HL-60 (cell line): Measurements from ENCODE around the gene THRB.

ENCODE experiments used
- DNase-seq, 2 experiments: peaks; one replicate each; pipeline ENCODE4 v3.0.0-alpha.2; 2010 to 2020; ENCODE audit warnings: low read depth in 1 of 2, low spot score in 1 of 2
- H3K27ac ChIP-seq: fragments of 250-450 bp; sonication (Bioruptor Pico); replicated peaks from 2 replicates; pipeline ENCODE4 v1.5.1; 2020; ENCODE audit warnings: mild to moderate bottlenecking, moderate library complexity
- H3K27me3 ChIP-seq: fragments of 250-450 bp; sonication (Bioruptor Pico); 2 replicates; pipeline ENCODE4 v1.5.1; 2021; ENCODE audit warnings: mild to moderate bottlenecking, moderate library complexity; ENCODE audit not compliant: insufficient read depth, poor library complexity, severe bottlenecking
- H3K4me3 ChIP-seq: replicated peaks from 2 replicates; pipeline ENCODE4 v1.5.1; 2011; ENCODE audit warnings: mild to moderate bottlenecking, control low read depth, low read length; ENCODE audit not compliant: insufficient read depth
- GABPA ChIP-seq: IDR thresholded peaks from 2 replicates; pipeline ENCODE4 v1.6.1; 2012; ENCODE audit warnings: low read depth
- POLR2AphosphoS5 ChIP-seq: IDR thresholded peaks from 2 replicates; pipeline ENCODE4 v1.6.1; 2012; ENCODE audit warnings: low read depth
- SPI1 ChIP-seq: IDR thresholded peaks from 2 replicates; pipeline ENCODE4 v1.6.1; 2012; ENCODE audit warnings: low read depth, mild to moderate bottlenecking, borderline replicate concordance
- TF ChIP-seq, protein P1 (sequence below): IDR thresholded peaks from one replicate; pipeline ENCODE4 v1.5.1; 2011; ENCODE audit warnings: low read length, control low read depth, inconsistent platforms; ENCODE audit not compliant: insufficient read depth
- TF ChIP-seq, protein P2 (sequence below): IDR thresholded peaks from 2 replicates; pipeline ENCODE4 v1.6.1; 2012; ENCODE audit warnings: low read depth; ENCODE audit not compliant: insufficient replicate concordance

The THRB gene

DNA sequence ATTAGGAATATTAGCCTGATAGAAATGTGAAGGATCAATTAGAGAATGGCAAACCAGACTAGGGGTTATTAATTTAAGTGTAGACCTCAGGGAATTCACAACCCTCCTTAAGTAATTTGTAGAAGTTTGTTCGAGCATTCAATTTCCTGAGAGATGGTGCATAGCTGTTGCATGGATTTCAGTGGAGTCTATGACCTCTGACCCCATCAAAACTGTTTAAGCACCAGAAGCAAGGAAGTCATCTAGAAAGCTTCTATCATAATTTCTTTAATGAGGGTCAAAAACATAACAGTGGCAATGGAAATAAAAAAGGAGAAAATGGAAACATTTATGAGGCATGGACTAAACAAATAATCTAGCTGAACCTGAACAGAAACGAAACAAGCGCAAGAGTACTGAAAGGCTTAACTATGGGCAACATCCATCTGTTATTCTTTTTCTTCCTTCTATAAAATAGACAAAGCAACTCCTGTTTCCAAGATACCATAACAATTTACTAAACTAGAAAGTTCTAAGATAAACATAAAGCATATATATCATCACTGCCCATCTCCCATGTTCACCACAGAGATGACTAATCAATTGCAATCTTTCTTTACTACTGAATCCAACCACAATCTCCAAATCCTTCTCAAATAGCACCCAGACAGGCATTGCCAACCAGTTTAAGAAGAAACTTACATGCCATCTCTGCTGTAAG, 151.4 kb downstream of the THRB start:
- no peak for DNase-seq
- H3K4me3 ChIP-seq, result no peak overlapping the region
- no peak overlapping the region for H3K27ac ChIP-seq
- no peak for TF ChIP-seq GABPA
- TF ChIP-seq, protein P1, sequence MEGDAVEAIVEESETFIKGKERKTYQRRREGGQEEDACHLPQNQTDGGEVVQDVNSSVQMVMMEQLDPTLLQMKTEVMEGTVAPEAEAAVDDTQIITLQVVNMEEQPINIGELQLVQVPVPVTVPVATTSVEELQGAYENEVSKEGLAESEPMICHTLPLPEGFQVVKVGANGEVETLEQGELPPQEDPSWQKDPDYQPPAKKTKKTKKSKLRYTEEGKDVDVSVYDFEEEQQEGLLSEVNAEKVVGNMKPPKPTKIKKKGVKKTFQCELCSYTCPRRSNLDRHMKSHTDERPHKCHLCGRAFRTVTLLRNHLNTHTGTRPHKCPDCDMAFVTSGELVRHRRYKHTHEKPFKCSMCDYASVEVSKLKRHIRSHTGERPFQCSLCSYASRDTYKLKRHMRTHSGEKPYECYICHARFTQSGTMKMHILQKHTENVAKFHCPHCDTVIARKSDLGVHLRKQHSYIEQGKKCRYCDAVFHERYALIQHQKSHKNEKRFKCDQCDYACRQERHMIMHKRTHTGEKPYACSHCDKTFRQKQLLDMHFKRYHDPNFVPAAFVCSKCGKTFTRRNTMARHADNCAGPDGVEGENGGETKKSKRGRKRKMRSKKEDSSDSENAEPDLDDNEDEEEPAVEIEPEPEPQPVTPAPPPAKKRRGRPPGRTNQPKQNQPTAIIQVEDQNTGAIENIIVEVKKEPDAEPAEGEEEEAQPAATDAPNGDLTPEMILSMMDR, result no peak
- no peak for TF ChIP-seq POLR2AphosphoS5
- TF ChIP-seq, protein P2, sequence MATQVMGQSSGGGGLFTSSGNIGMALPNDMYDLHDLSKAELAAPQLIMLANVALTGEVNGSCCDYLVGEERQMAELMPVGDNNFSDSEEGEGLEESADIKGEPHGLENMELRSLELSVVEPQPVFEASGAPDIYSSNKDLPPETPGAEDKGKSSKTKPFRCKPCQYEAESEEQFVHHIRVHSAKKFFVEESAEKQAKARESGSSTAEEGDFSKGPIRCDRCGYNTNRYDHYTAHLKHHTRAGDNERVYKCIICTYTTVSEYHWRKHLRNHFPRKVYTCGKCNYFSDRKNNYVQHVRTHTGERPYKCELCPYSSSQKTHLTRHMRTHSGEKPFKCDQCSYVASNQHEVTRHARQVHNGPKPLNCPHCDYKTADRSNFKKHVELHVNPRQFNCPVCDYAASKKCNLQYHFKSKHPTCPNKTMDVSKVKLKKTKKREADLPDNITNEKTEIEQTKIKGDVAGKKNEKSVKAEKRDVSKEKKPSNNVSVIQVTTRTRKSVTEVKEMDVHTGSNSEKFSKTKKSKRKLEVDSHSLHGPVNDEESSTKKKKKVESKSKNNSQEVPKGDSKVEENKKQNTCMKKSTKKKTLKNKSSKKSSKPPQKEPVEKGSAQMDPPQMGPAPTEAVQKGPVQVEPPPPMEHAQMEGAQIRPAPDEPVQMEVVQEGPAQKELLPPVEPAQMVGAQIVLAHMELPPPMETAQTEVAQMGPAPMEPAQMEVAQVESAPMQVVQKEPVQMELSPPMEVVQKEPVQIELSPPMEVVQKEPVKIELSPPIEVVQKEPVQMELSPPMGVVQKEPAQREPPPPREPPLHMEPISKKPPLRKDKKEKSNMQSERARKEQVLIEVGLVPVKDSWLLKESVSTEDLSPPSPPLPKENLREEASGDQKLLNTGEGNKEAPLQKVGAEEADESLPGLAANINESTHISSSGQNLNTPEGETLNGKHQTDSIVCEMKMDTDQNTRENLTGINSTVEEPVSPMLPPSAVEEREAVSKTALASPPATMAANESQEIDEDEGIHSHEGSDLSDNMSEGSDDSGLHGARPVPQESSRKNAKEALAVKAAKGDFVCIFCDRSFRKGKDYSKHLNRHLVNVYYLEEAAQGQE, result no peak
- no peak for TF ChIP-seq SPI1
- H3K27me3 ChIP-seq, result no peaks in the 10 kb centered on the region

DNA sequence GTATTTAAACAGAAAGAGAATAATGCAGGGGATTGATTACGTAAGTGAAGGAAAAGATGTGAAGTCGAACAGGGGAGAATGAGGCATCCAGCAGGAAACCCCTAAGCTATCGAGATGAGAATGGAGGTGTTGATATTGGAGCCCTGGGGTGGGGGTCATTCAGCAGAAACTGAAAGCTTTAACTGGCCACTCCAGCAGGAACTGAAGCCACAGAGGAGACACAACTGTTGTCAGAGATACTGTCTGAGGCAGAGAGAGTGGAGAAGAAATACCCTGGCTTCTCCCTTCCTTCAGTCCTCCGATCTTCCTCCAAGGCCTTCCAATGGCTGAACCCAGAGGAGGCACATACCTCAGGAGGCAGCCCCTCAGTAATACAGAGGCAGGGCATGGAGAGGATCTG, 152.4 kb downstream of the THRB start:
- TF ChIP-seq, protein P1, result no peak
- no peak for TF ChIP-seq POLR2AphosphoS5
- no peak for TF ChIP-seq SPI1
- TF ChIP-seq, protein P2, result no peak
- TF ChIP-seq GABPA, result no peak
- Histone ChIP-seq H3K27ac (no peak overlapping the region), H3K27me3 (no peaks in the 10 kb centered on the region), H3K4me3 (no peak overlapping the region)
- DNase-seq, result no peak

GRCh38 chr3:24341668-24342067, 153.0 kb downstream of the THRB start:
- TF ChIP-seq SPI1 (no peak), POLR2AphosphoS5 (no peak), GABPA (no peak)
- Histone ChIP-seq H3K4me3 (no peak overlapping the region), H3K27ac (no peak overlapping the region), H3K27me3 (no peaks in the 10 kb centered on the region)
- no peak for DNase-seq

GRCh38 chr3:24340966-24341365, 153.7 kb downstream of the THRB start:
- Histone ChIP-seq H3K27ac (no peak overlapping the region), H3K27me3 (no peaks in the 10 kb centered on the region), H3K4me3 (no peak overlapping the region)
- DNase-seq, result no peak
- TF ChIP-seq POLR2AphosphoS5 (no peak), SPI1 (no peak), GABPA (no peak)
- TF ChIP-seq, protein P2, result no peak
- TF ChIP-seq, protein P1, result no peak
